Measurements from ENCODE around the gene GRIN1.

- TF ChIP-seq POLR2A (IDR thresholded peaks at IDR 0.05): no peak
- TF ChIP-seq CTCF (IDR thresholded peaks at IDR 0.05): no peak
- no peak for TF ChIP-seq POLR2AphosphoS5 (IDR thresholded peaks at IDR 0.05)
- no peak for TF ChIP-seq EP300 (IDR thresholded peaks at IDR 0.05)
Observed at GRCh38 chr9:137096785-137097546, 42.0 kb upstream of the GRIN1 start.
